Caco-2 (cell line): ENCODE measurements around the gene SMARCA4. TPM values are rescaled to one million over a fixed set of nuclear protein-coding genes. Genes with fewer than 3 reads are reported as not detected.

Experiments used
- BruUV-seq: library from RNA; stranded (reverse); fragments of 400-500 nt; replicated peaks from 2 replicates; lab custom pipeline; 2021; lab: Mats Ljungman, UMichigan
- CTCF ChIA-PET: fragments of 300-600 bp; sonication (Branson Sonifier 250); formaldehyde crosslinking; loops from one replicate; lab custom pipeline; 2022; ENCODE audit warnings: antibody characterized with exemption; lab: Charles Lee
- POLR2A ChIA-PET: fragments of 300-600 bp; sonication (Branson Sonifier 250); formaldehyde crosslinking; loops from one replicate; lab custom pipeline; 2022; ENCODE audit warnings: antibody characterized with exemption; lab: Charles Lee
- DNase-seq, 2 experiments: peaks; one replicate each; pipeline versions ENCODE4 v3.0.0 to v3.0.0-alpha.2; 2020 to 2022
- H3K27me3 ChIP-seq: replicated peaks from 2 replicates; pipeline ENCODE4 v1.6.0; 2011; ENCODE audit warnings: low read length; ENCODE audit not compliant: control insufficient read depth, insufficient read depth
- H3K36me3 ChIP-seq: 2 replicates; pipeline ENCODE4 v1.5.1; 2011; ENCODE audit warnings: low read length; ENCODE audit not compliant: control insufficient read depth, insufficient read depth
- H3K4me1 ChIP-seq: fragments of 250-450 bp; sonication (Bioruptor Pico); 2 replicates; pipeline ENCODE4 v1.5.1; 2020; ENCODE audit warnings: mild to moderate bottlenecking
- H3K4me3 ChIP-seq: 2 replicates; pipeline ENCODE4 v1.5.1; 2011; ENCODE audit warnings: low read depth, mild to moderate bottlenecking, control low read depth, low read length
- H3K9me3 ChIP-seq: fragments of 250-450 bp; sonication (Bioruptor Pico); 2 replicates; pipeline ENCODE4 v1.5.1; 2020; ENCODE audit warnings: mild to moderate bottlenecking, moderate library complexity
- H3K27ac Mint-ChIP-seq: one replicate; pipeline ENCODE4 v1.8.0; 2022; ENCODE audit warnings: mixed read lengths; ENCODE audit not compliant: unreplicated experiment
- H3K27me3 Mint-ChIP-seq: one replicate; pipeline ENCODE4 v1.8.0; 2022; ENCODE audit warnings: mixed read lengths; ENCODE audit not compliant: insufficient read depth, unreplicated experiment
- H3K36me3 Mint-ChIP-seq: one replicate; pipeline ENCODE4 v1.8.0; 2022; ENCODE audit warnings: mild to moderate bottlenecking, mixed read lengths; ENCODE audit not compliant: insufficient read depth, unreplicated experiment
- H3K4me1 Mint-ChIP-seq: one replicate; pipeline ENCODE4 v1.8.0; 2022; ENCODE audit warnings: low read depth, mixed read lengths; ENCODE audit not compliant: unreplicated experiment
- H3K4me3 Mint-ChIP-seq: one replicate; pipeline ENCODE4 v1.8.0; 2022; ENCODE audit warnings: mild to moderate bottlenecking, moderate library complexity, mixed read lengths; ENCODE audit not compliant: unreplicated experiment
- H3K9me3 Mint-ChIP-seq: one replicate; pipeline ENCODE4 v1.8.0; 2022; ENCODE audit warnings: mixed read lengths; ENCODE audit not compliant: unreplicated experiment
- intact Hi-C: fragments of 100-400 bp; cut with micrococcal nuclease; formaldehyde crosslinking; loops from one replicate; pipeline ENCODE4 v1.10.0; 2022; ENCODE audit not compliant: unreplicated experiment
- total RNA-seq: library from RNA; stranded (reverse); gene quantifications from 2 replicates; pipeline ENCODE4 v1.2.3, GENCODE V29; 2022
- TF ChIP-seq, protein P1 (sequence below), 2 experiments: fragments of 200-600 bp in 1 of 2; IDR thresholded peaks; 1 replicate in 1 of 2; 2 replicates in 1 of 2; pipeline versions ENCODE4 v1.5.1 to v1.8.0; 2011 to 2022; ENCODE audit warnings: antibody characterized with exemption in 1 of 2, control low read depth in 1 of 2, inconsistent platforms in 1 of 2, low read depth in 1 of 2, low read length in 1 of 2, mild to moderate bottlenecking in 1 of 2, moderate library complexity in 1 of 2; ENCODE audit not compliant: insufficient read depth in 1 of 2, severe bottlenecking in 1 of 2, unreplicated experiment in 1 of 2

The SMARCA4 gene
- total RNA-seq, 1 experiment from 2014 or later, result 171 TPM

DNA sequence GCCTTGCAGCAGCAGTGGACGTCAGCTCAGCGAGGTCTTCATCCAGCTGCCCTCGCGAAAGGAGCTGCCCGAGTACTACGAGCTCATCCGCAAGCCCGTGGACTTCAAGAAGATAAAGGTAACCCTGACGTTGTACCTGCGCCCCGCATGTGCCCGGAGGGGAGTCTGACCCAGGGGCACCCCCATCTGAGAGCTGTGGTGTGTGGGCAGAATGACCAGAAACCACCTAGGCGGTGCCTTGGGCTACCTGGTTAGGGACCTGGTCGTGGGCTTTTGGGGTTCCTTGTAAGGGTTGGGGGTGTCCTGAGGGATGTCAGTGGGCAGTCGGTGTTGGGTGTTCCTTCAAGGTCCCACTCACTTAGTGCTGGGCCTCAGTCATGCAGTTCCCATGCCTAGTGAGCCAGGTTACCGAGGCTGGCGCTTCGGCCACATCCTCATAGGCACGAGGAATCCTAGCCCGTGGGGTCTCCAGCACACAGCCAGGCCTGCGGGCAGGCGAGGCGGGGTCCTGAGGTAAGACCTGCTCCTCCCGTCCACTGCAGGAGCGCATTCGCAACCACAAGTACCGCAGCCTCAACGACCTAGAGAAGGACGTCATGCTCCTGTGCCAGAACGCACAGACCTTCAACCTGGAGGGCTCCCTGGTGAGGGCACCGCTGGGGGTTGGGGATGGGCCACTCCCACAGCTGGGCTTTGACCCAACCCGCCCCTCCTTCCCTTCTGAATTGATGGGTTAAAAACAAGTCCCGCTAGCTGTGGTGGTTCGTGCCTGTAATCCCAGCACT, 97.6 kb downstream of the SMARCA4 start:
- intact Hi-C loops, result no loop called here
- ChIA-PET POLR2A (no interaction called here), CTCF (no interaction called here)
- Mint-ChIP-seq H3K27me3 (no peaks in the 10 kb centered on the region), H3K27ac (no peak overlapping the region), H3K4me1 (no peaks in the 10 kb centered on the region), H3K4me3 (no peak overlapping the region), H3K9me3 (no peaks in the 10 kb centered on the region), H3K36me3 (peaks cover 59% of the 10 kb centered on the region)
- no peaks in the 10 kb centered on the region for H3K4me1 ChIP-seq
- no peak for DNase-seq
- H3K4me3 ChIP-seq, result no peak overlapping the region
- TF ChIP-seq, protein P1, sequence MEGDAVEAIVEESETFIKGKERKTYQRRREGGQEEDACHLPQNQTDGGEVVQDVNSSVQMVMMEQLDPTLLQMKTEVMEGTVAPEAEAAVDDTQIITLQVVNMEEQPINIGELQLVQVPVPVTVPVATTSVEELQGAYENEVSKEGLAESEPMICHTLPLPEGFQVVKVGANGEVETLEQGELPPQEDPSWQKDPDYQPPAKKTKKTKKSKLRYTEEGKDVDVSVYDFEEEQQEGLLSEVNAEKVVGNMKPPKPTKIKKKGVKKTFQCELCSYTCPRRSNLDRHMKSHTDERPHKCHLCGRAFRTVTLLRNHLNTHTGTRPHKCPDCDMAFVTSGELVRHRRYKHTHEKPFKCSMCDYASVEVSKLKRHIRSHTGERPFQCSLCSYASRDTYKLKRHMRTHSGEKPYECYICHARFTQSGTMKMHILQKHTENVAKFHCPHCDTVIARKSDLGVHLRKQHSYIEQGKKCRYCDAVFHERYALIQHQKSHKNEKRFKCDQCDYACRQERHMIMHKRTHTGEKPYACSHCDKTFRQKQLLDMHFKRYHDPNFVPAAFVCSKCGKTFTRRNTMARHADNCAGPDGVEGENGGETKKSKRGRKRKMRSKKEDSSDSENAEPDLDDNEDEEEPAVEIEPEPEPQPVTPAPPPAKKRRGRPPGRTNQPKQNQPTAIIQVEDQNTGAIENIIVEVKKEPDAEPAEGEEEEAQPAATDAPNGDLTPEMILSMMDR (IDR thresholded peaks at IDR 0.05; ENCODE audit: insufficient read depth in 1 of 2, low read depth in 1 of 2, low read length in 1 of 2, severe bottlenecking in 1 of 2, unreplicated experiment in 1 of 2), result no peak
- BruUV-seq, result no TSS peak
- H3K36me3 ChIP-seq, result peaks cover 4% of the 10 kb centered on the region; the same call in 1 of the 2 replicates
- H3K27me3 ChIP-seq, result no peaks in the 10 kb centered on the region
- no peaks in the 10 kb centered on the region for H3K9me3 ChIP-seq

- ChIA-PET POLR2A (no interaction called here), CTCF (no interaction called here)
- TF ChIP-seq, protein P1 (IDR thresholded peaks at IDR 0.05; ENCODE audit: insufficient read depth in 1 of 2, low read depth in 1 of 2, low read length in 1 of 2, severe bottlenecking in 1 of 2, unreplicated experiment in 1 of 2), result no peak
- Histone ChIP-seq H3K36me3 (peaks cover 4% of the 10 kb centered on the region; the same call in 1 of the 2 replicates), H3K27me3 (no peaks in the 10 kb centered on the region), H3K9me3 (no peaks in the 10 kb centered on the region), H3K4me3 (no peak overlapping the region), H3K4me1 (no peaks in the 10 kb centered on the region)
- Mint-ChIP-seq H3K27ac (no peak overlapping the region), H3K27me3 (no peaks in the 10 kb centered on the region), H3K4me3 (no peak overlapping the region), H3K4me1 (no peaks in the 10 kb centered on the region), H3K9me3 (no peaks in the 10 kb centered on the region), H3K36me3 (peaks cover 56% of the 10 kb centered on the region)
- intact Hi-C loops, result no loop called here
- DNase-seq, result no peak
- BruUV-seq, result no TSS peak
Measured at GRCh38 chr19:11059511-11060358, 98.9 kb downstream of the SMARCA4 start.

DNA sequence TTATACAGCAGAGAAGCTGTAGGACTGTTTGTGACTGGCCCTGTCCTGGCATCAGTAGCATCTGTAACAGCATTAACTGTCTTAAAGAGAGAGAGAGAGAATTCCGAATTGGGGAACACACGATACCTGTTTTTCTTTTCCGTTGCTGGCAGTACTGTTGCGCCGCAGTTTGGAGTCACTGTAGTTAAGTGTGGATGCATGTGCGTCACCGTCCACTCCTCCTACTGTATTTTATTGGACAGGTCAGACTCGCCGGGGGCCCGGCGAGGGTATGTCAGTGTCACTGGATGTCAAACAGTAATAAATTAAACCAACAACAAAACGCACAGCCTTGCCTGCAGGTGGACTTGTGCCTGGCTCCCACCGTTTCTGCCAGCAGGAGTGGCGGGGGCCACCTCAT, 101.1 kb downstream of the SMARCA4 start:
- TF ChIP-seq, protein P1 (IDR thresholded peaks at IDR 0.05; ENCODE audit: insufficient read depth in 1 of 2, low read depth in 1 of 2, low read length in 1 of 2, severe bottlenecking in 1 of 2, unreplicated experiment in 1 of 2), result no peak
- H3K27me3 ChIP-seq, result no peaks in the 10 kb centered on the region
- BruUV-seq, result no TSS peak
- Mint-ChIP-seq H3K27me3 (no peaks in the 10 kb centered on the region), H3K36me3 (peaks cover 64% of the 10 kb centered on the region), H3K4me3 (no peak overlapping the region), H3K9me3 (no peaks in the 10 kb centered on the region), H3K27ac (no peak overlapping the region), H3K4me1 (no peaks in the 10 kb centered on the region)
- no peaks in the 10 kb centered on the region for H3K9me3 ChIP-seq
- H3K36me3 ChIP-seq, result peaks cover 2% of the 10 kb centered on the region; the same call in 1 of the 2 replicates
- ChIA-PET CTCF (no interaction called here), POLR2A (no interaction called here)
- intact Hi-C loops, result no loop called here
- DNase-seq, result no peak
- no peaks in the 10 kb centered on the region for H3K4me1 ChIP-seq
- H3K4me3 ChIP-seq, result no peak overlapping the region
